ENCODE measurements around the gene SFXN5. TPM values are rescaled to one million over a fixed set of nuclear protein-coding genes. Genes with fewer than 3 reads are reported as not detected.

The SFXN5 gene
- total RNA-seq, 1 experiment from 2014 or later, result 15.2 TPM

- no peak for DNase-seq
- Histone ChIP-seq H3K4me2 (no peak overlapping the region), H3F3A (ENCODE audit: insufficient read depth, low read depth) (no peaks in the 10 kb centered on the region), H3K4me3 (no peak overlapping the region), H3K9me2 (ENCODE audit: insufficient read depth) (no peaks in the 10 kb centered on the region), H3K4me1 (replicated peaks; ENCODE audit: insufficient read depth) (no peaks in the 10 kb centered on the region), H3K36me3 (ENCODE audit: low read depth) (no peaks in the 10 kb centered on the region), H2AFZ (no peak overlapping the region), H4K20me1 (ENCODE audit: insufficient read depth) (no peaks in the 10 kb centered on the region), H3K27ac (no peak overlapping the region), H3K27me3 (ENCODE audit: insufficient read depth, low read depth) (no peaks in the 10 kb centered on the region), H3K79me2 (ENCODE audit: low read depth) (no peaks in the 10 kb centered on the region), H3K9me3 (ENCODE audit: insufficient read depth, low read depth) (no peaks in the 10 kb centered on the region)
- POLR2A ChIA-PET (ENCODE audit: unreplicated experiment), result no interaction called here
- CTCF ChIA-PET, result no interaction called here
- intact Hi-C loops (cut with micrococcal nuclease; ENCODE audit: unreplicated experiment), result no loop called here
- TF ChIP-seq, protein P1, sequence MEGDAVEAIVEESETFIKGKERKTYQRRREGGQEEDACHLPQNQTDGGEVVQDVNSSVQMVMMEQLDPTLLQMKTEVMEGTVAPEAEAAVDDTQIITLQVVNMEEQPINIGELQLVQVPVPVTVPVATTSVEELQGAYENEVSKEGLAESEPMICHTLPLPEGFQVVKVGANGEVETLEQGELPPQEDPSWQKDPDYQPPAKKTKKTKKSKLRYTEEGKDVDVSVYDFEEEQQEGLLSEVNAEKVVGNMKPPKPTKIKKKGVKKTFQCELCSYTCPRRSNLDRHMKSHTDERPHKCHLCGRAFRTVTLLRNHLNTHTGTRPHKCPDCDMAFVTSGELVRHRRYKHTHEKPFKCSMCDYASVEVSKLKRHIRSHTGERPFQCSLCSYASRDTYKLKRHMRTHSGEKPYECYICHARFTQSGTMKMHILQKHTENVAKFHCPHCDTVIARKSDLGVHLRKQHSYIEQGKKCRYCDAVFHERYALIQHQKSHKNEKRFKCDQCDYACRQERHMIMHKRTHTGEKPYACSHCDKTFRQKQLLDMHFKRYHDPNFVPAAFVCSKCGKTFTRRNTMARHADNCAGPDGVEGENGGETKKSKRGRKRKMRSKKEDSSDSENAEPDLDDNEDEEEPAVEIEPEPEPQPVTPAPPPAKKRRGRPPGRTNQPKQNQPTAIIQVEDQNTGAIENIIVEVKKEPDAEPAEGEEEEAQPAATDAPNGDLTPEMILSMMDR (conservative IDR thresholded peaks at IDR 0.05), result no peak
- TF ChIP-seq EZH2 (IDR thresholded peaks at IDR 0.05; ENCODE audit: low read depth), result no peak
- BruUV-seq (replicated peaks), result no TSS peak
Observed at GRCh38 chr2:72968286-72968685, 103.2 kb downstream of the SFXN5 start.

DNA sequence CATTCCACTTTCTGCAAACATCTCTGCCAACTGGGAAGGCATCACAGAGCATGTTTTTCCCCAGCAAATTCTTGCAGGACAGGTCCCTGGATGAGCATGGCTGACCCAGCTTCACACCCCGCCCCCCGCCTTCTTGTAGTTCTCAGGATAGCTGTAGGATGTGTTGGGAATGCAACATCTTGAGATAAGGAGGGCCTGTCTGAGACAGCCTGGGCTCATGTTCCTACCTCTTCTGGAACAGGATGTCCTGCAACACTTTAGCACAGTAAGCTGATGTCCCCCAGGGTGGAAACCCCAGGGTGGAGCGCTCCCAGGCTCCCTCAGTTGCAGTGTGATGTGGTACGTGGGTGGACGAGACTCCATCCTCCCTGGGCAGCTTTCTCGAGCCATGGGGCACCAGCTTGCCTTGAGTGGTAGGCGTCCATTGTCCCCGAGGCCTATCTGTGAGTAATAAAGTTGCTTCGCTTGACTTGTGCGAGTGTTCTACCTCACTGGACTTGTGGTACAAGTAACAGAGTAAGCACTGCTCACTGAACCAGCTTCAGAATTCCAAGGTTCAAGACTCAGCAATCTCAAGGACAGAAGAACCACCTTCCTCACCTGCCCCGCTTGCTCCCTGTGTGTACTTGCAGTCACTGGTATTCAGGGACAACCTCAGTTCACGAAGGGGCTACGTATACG lies 105.6 kb downstream of the SFXN5 start:
- Histone ChIP-seq H3K36me3 (ENCODE audit: low read depth) (no peaks in the 10 kb centered on the region), H4K20me1 (ENCODE audit: insufficient read depth) (no peaks in the 10 kb centered on the region), H3K27me3 (ENCODE audit: insufficient read depth, low read depth) (no peaks in the 10 kb centered on the region), H3K79me2 (ENCODE audit: low read depth) (no peaks in the 10 kb centered on the region), H2AFZ (no peak overlapping the region), H3F3A (ENCODE audit: insufficient read depth, low read depth) (no peaks in the 10 kb centered on the region), H3K27ac (no peak overlapping the region), H3K4me2 (no peak overlapping the region), H3K4me1 (replicated peaks; ENCODE audit: insufficient read depth) (no peaks in the 10 kb centered on the region), H3K4me3 (no peak overlapping the region), H3K9me3 (ENCODE audit: insufficient read depth, low read depth) (no peaks in the 10 kb centered on the region), H3K9me2 (ENCODE audit: insufficient read depth) (no peaks in the 10 kb centered on the region)
- no peak for TF ChIP-seq EZH2 (IDR thresholded peaks at IDR 0.05; ENCODE audit: low read depth)
- TF ChIP-seq, protein P1 (conservative IDR thresholded peaks at IDR 0.05), result no peak
- intact Hi-C loops (cut with micrococcal nuclease; ENCODE audit: unreplicated experiment), result no loop called here
- CTCF ChIA-PET, result no interaction called here
- DNase-seq, result no peak
- no TSS peak for BruUV-seq (replicated peaks)
- POLR2A ChIA-PET (ENCODE audit: unreplicated experiment), result no interaction called here

- H3K4me1 ChIP-seq (replicated peaks; ENCODE audit: insufficient read depth), result no peaks in the 10 kb centered on the region
- ChIA-PET POLR2A (ENCODE audit: unreplicated experiment) (no interaction called here), CTCF (no interaction called here)
- H3K27me3 ChIP-seq (ENCODE audit: insufficient read depth, low read depth), result no peaks in the 10 kb centered on the region
- H3F3A ChIP-seq (ENCODE audit: insufficient read depth, low read depth), result no peaks in the 10 kb centered on the region
- no peak overlapping the region for H3K4me3 ChIP-seq
- no peak for DNase-seq
- intact Hi-C loops (cut with micrococcal nuclease; ENCODE audit: unreplicated experiment), result no loop called here
- no peaks in the 10 kb centered on the region for H3K9me3 ChIP-seq (ENCODE audit: insufficient read depth, low read depth)
- H2AFZ ChIP-seq, result no peak overlapping the region
- no peaks in the 10 kb centered on the region for H3K79me2 ChIP-seq (ENCODE audit: low read depth)
- no TSS peak for BruUV-seq (replicated peaks)
- no peaks in the 10 kb centered on the region for H3K9me2 ChIP-seq (ENCODE audit: insufficient read depth)
- no peaks in the 10 kb centered on the region for H3K36me3 ChIP-seq (ENCODE audit: low read depth)
- H4K20me1 ChIP-seq (ENCODE audit: insufficient read depth), result no peaks in the 10 kb centered on the region
- no peak overlapping the region for H3K27ac ChIP-seq
- no peak overlapping the region for H3K4me2 ChIP-seq
- TF ChIP-seq, protein P1 (conservative IDR thresholded peaks at IDR 0.05), result no peak
- no peak for TF ChIP-seq EZH2 (IDR thresholded peaks at IDR 0.05; ENCODE audit: low read depth)
Observed at GRCh38 chr2:72965016-72965415, 106.5 kb downstream of the SFXN5 start.

All from PC-9 (cell line).